ENCODE data around the gene MCHR1. TPM values are rescaled to one million over a fixed set of nuclear protein-coding genes. Genes with fewer than 3 reads are reported as not detected.
"Not testable (repeated sequence)": the region's sequence is repeated elsewhere in the genome, so short reads cannot be mapped to it uniquely, and the experiment has no call there.

Gene MCHR1
- total RNA-seq, 1 donor from 2014 or later: 0.19 TPM

DNA sequence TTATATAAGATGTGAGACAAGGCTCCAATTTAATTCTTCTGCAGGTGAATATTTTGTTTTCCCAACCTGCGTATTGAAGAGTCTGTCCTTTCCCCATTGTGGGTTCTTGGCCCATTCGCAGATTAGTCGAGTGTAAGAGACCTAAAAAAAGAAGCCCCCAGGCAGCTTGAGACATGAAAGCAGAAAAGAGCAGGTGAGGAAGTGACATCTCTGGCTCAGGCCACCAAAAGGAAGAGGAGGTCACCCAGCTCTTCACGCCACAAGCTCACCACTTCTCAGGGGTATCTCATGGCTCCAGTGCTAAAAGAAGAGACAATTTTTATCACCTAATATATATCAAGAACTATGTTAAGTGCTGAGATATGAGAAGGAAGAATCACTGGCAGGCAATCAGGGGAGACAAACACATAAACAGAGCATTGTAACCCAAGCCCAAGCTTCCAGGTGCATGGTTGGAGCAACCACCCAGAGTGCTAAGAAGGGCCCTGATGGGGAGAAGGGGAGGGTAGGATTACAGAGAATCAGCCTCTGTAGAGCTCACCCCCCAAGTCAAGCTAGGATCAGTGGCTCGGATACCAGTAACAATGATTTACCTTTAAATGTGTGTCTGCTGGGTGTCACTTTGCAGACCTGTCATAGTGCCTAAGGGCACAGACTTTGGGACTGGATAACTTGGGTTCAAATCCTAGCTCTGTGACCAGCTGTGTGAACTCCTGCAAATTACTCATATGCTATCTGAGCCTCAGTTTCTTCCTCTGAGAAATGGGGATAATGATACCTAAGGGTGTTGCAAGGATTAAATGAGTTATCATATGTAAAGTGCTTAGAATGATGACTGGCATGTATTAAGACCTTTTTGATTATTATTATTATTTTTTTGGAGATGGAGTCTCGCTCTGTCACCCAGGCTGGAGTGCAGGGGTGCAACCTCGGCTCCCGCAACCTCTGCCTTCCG is 39.2 kb downstream of the MCHR1 start:
- H3K27me3 Mint-ChIP-seq: peaks cover 3% of the 10 kb centered on the region
- no peak overlapping the region for H3K4me3 Mint-ChIP-seq (ENCODE audit: low read depth)
- no peaks in the 10 kb centered on the region for H3K36me3 Mint-ChIP-seq (ENCODE audit: insufficient read depth)
- H3K4me1 Mint-ChIP-seq (ENCODE audit: low read depth): peaks cover 20% of the 10 kb centered on the region
- no peak for DNase-seq (ENCODE audit: low spot score, unreplicated experiment)
- no peak for TF ChIP-seq CTCF (IDR thresholded peaks at IDR 0.05; ENCODE audit: unreplicated experiment)
- H3K27ac Mint-ChIP-seq: no peak overlapping the region
- no peaks in the 10 kb centered on the region for H3K9me3 Mint-ChIP-seq (ENCODE audit: low read depth)

DNA sequence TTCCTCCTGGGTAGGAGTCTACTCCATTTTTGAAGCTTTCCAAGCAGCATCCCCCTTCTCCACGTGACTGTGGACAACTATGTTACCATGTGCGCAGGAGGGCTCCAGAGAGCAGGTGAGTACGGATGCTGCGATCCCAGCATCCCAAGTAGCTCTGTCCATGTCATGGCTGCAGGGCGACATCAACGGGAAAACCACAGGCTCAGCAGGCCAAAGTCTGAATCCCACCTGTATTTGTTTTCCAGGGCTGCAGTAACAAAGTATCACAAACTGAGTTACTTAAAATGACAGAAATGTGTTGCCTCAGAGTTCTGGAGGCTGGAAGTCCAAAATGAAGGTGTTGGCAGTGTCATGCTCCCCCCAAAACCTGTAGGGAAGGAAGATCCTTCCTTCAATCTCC is 40.3 kb downstream of the MCHR1 start:
- TF ChIP-seq CTCF (IDR thresholded peaks at IDR 0.05; ENCODE audit: unreplicated experiment): no peak
- no peaks in the 10 kb centered on the region for H3K36me3 Mint-ChIP-seq (ENCODE audit: insufficient read depth)
- H3K4me1 Mint-ChIP-seq (ENCODE audit: low read depth): peaks cover 16% of the 10 kb centered on the region
- H3K9me3 Mint-ChIP-seq (ENCODE audit: low read depth): no peaks in the 10 kb centered on the region
- H3K27me3 Mint-ChIP-seq: peaks cover under 1% of the 10 kb centered on the region
- no peak overlapping the region for H3K27ac Mint-ChIP-seq
- no peak for DNase-seq (ENCODE audit: low spot score, unreplicated experiment)
- H3K4me3 Mint-ChIP-seq (ENCODE audit: low read depth): no peak overlapping the region

DNA sequence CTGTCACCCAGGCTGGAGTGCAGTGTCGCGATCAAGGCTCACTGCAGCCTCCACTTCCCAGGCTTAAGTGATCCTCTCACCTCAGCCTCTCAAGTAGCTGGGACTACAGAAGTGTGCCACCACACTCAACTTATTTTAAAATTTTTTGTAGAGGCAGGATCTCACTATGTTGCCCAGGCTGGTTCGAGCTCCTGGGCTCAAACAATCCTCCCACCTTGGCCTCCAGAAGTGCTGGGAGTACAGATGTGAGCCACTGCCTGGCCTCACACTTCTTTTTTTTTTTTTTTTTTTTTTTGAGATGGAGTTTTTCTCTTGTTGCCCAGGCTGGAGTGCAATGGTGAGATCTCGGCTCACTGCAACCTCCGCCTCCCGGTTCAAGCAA is 40.9 kb downstream of the MCHR1 start:
- Mint-ChIP-seq H3K27ac (peak overlapping the region; percentile 93), H3K4me1 (ENCODE audit: low read depth) (peaks cover 13% of the 10 kb centered on the region)
- not testable (repeated sequence) for H3K9me3 Mint-ChIP-seq (ENCODE audit: low read depth); H3K27me3 Mint-ChIP-seq; H3K36me3 Mint-ChIP-seq (ENCODE audit: insufficient read depth); H3K4me3 Mint-ChIP-seq (ENCODE audit: low read depth); DNase-seq (ENCODE audit: low spot score, unreplicated experiment)

GRCh38 chr22:40720538-40721256 is 41.4 kb downstream of the MCHR1 start:
- Mint-ChIP-seq H3K4me1 (ENCODE audit: low read depth) (peaks cover 13% of the 10 kb centered on the region), H3K4me3 (ENCODE audit: low read depth) (no peak overlapping the region), H3K27me3 (no peaks in the 10 kb centered on the region), H3K9me3 (ENCODE audit: low read depth) (no peaks in the 10 kb centered on the region), H3K27ac (peak overlapping the region; percentile 93), H3K36me3 (ENCODE audit: insufficient read depth) (no peaks in the 10 kb centered on the region)
- TF ChIP-seq CTCF (IDR thresholded peaks at IDR 0.05; ENCODE audit: unreplicated experiment): no peak
- no peak for DNase-seq (ENCODE audit: low spot score, unreplicated experiment)

DNA sequence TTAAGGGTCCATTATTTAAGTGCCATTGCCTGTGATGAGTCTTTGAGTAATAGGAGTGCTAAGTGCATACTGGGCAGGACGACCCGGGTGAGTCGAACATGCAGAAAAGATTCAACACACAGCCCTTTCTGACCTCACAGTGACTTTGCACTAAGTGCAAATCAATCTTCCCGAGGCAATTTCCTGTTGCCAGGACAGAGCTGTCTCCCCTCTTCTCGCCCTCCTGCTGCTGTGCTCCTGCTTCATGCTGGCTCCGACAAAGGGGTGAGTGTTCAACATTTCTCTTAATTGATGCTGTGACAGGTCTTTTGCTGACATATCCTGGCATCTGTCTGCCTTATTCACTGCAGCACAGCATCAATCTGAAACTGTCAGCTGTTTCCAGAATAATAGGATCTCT is 42.0 kb downstream of the MCHR1 start:
- TF ChIP-seq CTCF (IDR thresholded peaks at IDR 0.05; ENCODE audit: unreplicated experiment): no peak
- no peaks in the 10 kb centered on the region for H3K36me3 Mint-ChIP-seq (ENCODE audit: insufficient read depth)
- no peaks in the 10 kb centered on the region for H3K9me3 Mint-ChIP-seq (ENCODE audit: low read depth)
- no peaks in the 10 kb centered on the region for H3K27me3 Mint-ChIP-seq
- no peak for DNase-seq (ENCODE audit: low spot score, unreplicated experiment)
- H3K4me3 Mint-ChIP-seq (ENCODE audit: low read depth): no peak overlapping the region
- peaks cover 13% of the 10 kb centered on the region for H3K4me1 Mint-ChIP-seq (ENCODE audit: low read depth)
- peak overlapping the region; percentile 93 for H3K27ac Mint-ChIP-seq

Data from progenitor cell of endocrine pancreas (in vitro differentiated cells).